Esophagus mucosa (tissue), 1 donor: ENCODE measurements around the gene BRD8. TPM values are rescaled to one million over a fixed set of nuclear protein-coding genes. Genes with fewer than 3 reads are reported as not detected.
"Not testable (repeated sequence)": the region's sequence is repeated elsewhere in the genome, so short reads cannot be mapped to it uniquely, and the experiment has no call there.

Source experiments
- ATAC-seq: fragments of 200-7000 bp; cut with Tn5 transposase; one replicate; pipeline ENCODE4 v1.9.1; 2020
- total RNA-seq: library from RNA; stranded (reverse); gene quantifications from one replicate; pipeline ENCODE4 v1.2.4, GENCODE V29; 2023
- donor health status: DM: yes; HTN: yes; CAD: no.

BRD8 gene
- total RNA-seq, 1 donor from 2014 or later = 25.7 TPM

DNA sequence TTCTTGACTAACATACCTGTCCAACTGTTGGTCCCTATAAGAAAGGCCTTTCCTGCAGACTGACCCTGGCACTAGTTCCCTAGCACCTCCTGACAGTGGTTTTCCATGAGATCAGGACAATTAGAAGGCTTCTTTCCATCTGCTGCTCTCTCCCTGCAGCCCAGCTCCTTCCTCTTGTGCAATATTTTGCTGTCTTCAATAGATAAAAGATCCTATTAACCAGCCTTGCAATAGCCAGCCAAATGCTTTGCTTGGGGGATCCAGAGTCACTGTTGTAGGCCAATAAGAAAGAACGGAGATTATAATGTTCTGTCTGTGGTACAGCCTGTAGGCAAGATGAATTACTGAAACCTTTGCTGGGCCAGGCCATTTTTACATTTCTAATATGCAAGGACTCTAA lies 20.8 kb downstream of the BRD8 start:
- ATAC-seq = no peak

DNA sequence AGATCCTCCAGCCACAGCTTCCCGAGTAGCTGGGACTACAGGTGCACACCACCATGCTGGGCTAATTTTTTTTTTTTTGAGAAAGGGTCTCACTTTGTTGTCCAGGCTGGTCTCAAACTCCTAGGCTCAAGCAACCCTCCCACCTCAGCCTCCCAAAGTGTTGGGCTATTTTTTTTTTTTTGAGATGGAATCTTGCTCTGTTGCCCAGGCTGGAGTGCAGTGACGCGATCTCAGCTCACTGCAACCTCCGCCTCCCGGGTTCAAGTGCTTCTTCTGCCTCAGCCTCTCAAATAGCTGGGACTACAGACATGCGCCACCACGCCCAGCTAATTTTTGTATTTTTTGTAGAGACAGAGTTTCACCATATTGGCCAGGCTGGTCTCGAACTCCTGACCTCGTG lies 22.5 kb downstream of the BRD8 start:
- ATAC-seq = not testable (repeated sequence)

DNA sequence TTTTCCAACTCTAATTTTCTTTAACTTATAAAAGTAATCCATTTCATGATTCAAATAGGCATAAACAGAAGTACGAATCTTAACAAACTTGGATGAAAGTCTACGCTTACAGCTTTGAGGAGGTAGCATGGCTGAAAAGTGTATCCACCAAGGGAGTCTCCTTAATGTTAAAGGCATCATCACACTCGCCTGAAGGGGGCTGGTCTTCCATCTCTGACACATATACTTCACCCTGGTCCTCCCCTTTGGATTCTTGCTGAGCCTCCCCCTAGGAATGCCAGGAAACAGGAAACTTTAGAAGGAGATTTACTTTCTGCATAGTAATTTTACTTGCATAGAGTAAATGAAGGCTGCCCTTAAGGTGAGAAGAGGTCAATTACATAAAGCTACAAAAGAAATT lies 28.9 kb downstream of the BRD8 start:
- no peak for ATAC-seq

DNA sequence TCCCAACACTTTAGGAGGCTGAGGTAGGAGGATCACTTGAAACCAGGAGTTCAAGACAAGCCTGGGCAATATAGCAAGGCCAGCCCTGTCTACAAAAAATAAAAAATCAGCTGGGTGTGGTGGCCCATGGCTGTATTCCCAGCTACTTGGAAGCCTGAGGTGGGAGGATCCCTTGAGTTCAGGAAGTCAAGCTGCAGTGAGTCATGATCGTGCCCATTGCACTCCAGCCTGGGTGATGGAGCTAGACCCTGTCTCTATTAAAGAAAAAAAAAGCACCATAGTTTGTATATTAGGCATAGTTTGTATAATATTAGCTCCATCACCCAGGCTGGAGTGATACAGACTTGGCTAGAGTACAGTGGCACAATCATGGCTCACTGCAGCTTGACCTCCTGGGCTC lies 29.6 kb downstream of the BRD8 start:
- peak; percentile 92 for ATAC-seq

DNA sequence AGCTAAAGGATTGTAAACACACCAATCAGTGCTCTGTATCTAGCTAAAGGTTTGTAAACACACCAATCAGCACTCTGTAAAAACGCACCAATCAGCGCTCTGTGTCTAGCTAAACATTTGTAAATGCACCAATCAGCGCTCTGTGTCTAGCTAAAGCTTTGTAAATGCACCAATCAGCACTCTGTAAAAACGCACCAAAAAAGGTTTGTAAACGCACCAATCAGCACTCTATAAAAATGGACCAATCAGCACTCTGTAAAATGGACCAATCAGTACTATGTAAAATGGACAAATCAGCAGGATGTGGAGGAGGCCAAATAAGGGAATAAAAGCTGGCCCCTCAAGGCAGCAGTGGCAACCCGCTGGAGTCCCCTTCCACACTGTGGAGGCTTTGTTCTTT lies 34.9 kb downstream of the BRD8 start:
- ATAC-seq = not testable (repeated sequence)

DNA sequence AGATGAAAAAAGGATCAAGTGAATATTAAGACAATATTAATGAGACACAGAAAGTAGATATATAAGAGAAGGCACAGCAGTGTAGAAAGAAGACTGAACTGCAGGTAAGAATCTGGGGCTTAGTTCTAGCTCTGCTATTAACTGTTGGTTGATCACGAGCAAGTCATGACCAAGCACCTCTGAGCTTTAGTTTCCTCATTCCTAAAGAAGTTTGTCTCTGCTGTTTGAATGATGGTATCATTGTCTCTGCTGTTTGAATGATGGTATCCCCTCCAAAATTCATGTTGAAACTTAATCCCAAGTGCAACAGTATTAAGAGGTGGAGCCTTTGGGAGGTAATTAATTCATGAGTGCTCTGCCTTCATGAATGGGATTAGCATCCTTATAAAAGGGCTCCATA lies 36.7 kb downstream of the BRD8 start:
- peak; percentile 62 for ATAC-seq

DNA sequence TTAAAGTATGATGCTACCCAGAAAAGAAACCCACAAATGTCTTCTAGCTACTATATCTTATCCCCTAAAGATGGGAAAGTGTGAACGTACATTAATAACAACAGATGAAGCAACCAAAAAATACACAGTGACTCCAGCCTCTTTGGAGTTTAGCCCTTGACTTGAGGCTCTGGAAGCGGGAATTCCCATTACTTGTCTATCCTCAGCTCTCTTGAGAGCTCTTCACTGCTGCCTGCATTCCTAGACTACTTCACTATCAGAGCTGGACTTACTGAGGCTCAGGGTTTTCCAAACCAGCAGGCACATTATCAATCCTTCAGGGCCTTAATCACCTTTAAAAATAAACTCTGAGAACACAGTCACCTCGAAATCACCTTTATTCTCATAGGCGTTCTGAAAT lies 38.2 kb downstream of the BRD8 start:
- no peak for ATAC-seq

DNA sequence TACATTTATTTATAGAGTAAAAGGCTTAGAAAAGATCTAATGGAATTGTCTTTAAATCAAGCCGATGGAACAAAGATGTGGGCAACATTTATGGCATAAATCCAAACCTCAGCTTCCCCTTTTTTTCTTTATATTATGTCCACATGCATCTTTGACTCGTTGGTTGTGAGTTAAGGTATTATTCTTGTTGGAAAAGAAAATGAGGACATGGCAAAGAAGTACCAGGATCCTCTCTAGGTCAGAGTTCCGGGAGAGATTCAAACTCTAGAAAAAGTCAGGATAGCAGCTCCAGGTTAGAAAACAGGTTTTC lies 38.7 kb downstream of the BRD8 start:
- no peak for ATAC-seq

DNA sequence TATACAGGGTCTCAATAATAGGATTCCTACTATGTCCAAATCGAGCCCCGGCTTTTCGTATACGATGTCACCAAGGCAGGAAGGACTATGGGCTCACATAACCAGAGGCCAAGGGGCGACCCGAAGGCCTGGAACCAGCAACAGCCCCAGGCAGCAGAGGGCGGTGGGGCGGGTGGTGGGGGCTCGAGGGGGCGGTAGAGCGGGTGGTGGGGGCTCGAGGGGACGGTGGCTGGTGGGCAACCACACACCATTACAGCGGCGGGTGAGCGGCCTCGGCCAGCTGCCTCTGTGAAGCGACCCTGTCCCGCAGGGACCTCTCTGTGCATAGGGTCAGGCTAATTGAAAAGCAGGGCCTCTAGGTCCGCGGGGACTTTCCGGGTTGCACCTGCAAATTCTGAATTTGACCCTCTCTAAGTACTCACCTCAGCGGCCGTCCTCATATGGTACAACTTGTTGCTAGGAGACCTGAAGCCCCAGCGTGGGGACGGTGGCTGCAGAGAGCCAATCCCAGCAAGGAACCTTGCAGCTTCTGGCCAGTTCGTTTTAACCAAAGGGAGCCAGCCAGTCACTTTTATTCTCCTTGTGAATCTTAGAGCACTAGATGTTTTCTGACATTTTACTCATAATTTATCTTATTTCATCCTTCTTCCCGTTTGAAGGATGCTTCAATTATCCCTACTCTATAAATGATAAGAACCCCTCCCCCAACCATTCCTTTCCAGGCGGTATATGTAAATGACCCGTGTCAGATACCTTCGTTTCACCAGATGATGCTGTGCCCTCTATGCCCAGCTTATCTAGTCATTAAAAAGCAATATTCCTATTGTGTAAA lies 39.3 kb downstream of the BRD8 start, which contains the start of gene NME5:
TSS of gene NME5 (minus strand) at position 480 of the 832 bp plus-strand sequence. CDS start 648 bp downstream, outside the sequence.
- ATAC-seq = no peak

DNA sequence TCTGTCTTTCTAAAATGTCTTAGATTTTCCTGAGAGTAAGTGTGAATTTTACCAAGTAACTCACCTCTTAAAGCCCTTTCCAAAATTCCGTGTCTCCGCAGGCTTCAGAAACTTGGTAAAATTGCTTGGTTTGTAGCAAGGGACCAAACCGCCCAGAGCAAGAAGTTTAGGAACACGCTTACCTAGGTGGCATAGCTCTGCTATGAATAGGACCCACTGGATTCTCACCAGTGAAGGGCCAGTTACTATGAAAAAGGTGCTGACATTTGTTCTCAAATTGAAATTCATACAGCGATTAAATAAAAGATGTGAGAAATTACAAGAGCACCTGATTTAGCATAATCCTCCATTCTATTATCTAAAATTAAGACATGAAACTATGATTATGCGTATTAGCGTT lies 45.9 kb downstream of the BRD8 start:
- no peak for ATAC-seq

DNA sequence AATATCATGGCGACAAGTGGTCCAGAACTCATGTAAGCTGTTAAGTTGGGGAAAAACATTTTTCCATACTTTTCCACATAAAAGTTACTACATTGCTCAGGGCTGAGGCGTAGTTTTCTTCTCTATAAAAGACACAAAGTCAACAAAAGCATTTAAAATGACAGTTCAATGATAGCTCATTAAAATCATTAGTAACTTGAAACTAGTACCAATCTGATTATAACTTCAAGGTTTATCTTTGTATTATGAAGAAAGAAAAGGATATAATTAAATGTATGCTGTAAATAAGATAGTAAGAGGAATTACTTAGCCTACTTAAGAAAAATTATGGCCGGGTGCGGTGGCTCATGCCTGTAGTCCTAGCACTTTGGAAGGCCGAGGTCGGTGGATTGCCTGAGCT lies 49.1 kb downstream of the BRD8 start:
- ATAC-seq = no peak

DNA sequence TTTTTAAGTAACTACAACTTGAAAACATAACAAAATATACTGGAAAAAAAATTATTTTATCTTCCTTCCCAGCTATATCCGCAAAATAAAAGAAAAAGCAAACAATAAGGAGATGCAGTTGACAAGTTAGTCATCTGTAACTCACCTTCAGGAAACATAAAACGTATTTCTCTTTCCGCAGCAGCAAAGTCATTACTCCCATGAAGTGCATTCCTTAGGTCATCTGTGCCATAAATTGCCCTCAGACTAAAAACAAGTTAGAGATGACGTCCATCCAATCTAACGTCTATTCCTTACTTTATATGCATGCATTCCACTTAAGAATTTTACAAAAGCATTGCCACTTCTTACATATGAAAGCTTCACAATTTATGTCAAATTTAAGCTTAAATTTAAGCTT lies 50.1 kb downstream of the BRD8 start:
- ATAC-seq = no peak

DNA sequence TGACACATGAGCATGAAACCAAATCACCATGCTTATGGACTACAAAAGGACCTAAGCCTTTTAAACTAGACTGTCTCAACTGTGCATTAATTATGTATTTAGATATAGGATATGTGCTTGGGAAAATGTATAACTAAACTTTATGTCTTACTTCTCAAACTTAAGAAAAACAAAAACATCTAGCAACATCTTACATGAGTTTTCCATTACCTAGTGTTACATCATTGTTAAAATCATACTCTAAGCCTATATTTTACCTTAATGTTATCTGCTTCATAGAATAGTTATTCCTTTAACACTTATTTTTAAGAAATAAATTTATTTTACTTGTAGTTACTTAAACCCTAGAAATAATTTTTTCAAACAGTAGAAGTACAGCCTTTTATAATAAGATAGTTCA lies 63.2 kb downstream of the BRD8 start:
- ATAC-seq = no peak

DNA sequence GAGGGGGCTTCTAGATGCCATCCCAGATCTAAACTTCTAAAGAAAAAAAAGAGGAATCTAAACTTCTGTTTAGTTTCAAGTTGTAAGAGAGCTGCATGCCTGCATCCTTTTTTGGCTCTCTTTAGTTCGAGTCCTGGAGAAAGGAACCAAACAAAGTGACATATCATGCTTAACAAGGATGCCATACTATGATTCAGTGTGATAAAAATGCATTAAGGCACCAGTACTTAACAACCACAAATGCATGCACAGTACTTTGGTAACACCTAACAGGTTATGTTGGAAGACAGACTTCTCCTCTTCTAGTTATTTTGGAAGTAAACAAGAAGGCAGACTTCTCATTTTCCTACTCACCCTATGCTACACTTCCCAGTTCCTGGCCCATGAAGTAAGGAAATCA lies 66.5 kb downstream of the BRD8 start:
- ATAC-seq = no peak

DNA sequence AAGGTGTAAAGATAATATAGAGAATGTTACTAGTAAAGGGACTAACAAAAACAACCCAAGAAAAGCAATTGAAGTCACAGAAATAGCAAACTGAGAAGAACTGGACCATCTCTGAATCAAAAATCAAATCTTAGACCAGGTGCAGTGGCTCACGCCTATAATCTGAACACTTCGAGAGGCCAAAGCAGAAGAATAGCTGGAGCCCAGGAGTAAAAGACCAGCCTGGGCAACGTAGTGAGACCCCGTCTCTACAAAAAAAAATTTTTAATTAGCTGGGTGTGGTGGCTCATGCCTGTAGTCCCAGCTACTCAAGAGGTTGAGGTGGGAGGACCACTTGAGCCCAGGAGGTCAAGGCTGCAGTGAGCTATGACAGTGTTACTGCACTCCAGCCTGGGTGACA lies 67.2 kb downstream of the BRD8 start:
- no peak for ATAC-seq

DNA sequence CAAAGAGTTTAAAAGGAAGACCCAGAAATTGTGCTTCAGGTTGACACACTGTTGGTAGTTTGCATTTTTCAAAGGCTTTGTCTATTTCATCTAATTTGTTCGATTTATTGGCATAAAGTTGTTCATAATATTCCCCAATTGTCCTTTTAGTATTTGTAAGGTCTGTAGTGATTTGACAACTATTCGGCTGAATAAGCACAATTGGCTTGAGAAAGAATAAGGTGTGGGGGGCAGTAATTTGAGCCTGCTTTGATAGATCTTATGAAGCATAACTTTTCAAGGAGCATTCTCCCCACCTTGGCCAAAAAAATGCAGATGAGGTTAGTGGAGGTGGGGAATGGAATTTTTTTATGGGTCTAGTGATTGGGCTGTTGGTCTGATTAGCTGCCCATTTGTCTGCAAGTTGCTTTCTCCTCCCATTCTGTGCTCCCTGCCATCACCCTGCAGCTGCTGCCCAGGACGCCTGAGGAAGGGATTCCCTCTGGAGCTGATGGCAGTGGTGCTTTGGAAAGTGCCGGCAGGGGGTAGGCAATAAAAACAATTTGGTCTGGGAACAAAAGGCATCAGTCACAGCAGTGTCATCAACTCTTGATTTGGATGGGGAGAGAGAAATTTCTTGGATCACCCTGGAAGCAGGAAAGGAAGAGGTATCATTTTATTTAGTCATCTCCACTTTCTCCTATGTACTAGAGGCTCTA lies 68.0 kb downstream of the BRD8 start:
- no peak for ATAC-seq

DNA sequence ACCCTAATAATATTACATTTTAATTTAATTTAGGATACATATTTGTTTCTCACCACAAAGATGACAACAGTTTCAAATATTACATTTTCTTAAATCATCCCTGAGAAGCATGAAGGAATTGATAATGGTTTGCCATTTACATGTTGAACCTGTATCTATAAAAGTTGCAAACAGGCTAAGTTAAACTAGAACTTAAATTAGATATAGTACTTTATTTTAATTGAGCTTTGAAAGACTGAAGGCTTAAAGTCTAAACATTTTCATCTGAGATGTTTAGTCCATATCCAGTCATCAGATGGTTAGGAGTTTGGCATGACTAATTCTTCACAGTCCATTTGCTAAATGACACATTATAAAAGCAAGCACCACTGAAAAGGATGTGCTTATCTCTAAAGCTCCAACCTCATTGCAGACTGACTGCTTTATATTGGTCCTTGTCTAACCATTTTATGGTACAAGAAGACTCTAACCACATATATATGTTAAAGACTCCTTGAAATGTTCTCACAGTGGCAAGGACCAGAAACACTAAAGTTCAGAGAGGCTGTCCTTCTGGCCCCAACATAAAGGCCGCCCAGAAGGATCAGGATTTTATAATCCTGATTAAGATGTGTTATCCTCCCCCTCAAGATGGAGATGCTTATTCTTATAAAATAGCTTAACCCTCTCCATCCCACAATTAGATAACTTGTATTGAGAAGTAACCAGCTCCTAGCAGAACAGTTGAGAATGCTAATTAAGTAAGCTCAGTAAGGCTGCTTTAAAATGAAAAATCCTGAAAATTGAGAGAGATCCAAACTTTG lies 68.8 kb downstream of the BRD8 start:
- no peak for ATAC-seq

DNA sequence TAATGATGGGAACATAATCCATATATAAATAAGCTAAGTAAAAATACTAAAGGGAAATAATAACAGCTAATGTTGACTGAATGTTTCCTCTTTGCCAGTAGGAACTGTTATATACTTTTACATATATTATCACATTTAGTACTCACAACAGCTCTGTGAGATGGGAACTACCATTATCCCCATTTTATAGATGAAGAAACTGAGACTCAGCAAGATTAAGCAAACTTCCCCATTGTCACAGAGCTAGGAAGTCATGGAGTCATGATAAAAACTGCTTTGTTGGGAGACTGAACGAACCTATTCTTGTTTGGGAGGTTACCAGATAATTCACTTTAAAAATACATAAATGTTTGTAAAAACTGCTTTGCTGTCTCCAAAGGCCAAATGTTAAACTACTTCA lies 71.2 kb downstream of the BRD8 start:
- no peak for ATAC-seq

DNA sequence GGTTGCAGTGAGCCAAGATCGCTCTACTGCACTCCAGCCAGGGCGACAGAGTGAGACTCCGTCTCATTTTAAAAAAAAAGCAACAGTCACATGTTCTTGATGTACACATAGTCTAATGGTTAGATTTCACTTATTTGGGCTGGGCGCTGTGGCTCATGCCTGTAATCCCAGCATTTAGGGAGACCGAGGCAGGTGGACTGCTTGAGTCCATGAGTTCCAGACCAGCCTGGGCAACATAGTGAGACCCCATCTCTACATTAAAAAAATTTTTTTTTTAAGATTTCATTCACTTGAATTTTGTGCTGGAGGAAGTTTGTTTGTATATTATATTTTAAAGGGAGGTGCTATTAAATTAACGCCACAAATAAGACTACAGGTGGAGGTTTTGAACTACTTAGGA lies 72.7 kb downstream of the BRD8 start:
- no peak for ATAC-seq

DNA sequence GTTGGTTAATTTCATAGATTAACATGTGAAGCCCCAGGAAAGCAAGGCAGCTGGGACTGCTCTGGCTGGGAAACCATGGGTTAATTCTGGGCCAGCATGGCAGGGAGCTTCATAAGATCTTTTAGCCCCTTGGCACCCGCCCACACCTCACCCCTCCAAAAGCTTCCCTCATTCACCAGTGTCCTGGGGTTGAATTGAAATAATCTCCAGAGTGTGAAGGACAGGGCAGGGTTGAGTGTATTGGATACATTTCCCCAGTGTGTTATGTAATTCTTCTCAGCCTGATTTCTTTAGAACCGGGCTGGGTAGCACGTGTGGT lies 75.2 kb downstream of the BRD8 start:
- ATAC-seq = no peak

DNA sequence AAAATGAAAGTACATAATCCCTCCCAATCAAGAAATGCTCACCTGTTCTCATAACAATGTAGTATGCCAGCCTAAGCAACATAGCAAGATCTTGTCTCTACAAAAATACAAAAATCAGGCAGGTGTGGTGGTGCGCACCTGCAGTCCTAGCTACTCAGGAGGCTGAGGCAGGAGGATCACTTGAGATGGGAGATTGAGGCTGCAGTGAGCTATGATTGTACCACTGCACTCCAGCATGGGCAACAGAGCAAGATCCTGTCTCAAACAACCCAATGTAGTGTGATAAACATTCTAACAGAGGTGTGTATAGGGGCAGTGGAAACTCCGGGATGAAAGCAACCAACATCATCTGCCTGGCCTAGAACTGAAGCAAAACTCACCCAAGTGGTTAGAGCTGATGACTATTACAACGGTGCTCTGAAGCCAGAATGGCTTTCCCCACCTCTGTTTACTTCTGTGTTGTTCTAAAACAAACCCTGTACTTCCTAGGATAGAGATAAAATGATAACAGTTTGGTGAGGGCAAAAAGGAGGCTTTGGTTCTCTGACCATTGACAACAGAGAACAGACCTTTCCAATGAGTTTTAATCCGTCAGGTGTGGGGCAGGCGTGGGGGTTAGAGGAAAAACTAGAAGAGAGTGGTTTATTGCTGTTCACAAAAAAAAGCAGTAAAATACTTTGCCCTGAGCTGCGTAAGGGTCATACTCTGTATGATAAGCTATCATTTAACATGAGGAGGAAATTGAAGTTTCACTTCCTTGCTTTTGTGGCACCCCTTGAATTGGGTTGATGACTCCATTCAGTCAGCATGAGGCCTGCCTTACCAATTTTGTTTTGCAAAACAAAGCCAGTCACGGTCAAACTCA lies 75.7 kb downstream of the BRD8 start:
- ATAC-seq = no peak

DNA sequence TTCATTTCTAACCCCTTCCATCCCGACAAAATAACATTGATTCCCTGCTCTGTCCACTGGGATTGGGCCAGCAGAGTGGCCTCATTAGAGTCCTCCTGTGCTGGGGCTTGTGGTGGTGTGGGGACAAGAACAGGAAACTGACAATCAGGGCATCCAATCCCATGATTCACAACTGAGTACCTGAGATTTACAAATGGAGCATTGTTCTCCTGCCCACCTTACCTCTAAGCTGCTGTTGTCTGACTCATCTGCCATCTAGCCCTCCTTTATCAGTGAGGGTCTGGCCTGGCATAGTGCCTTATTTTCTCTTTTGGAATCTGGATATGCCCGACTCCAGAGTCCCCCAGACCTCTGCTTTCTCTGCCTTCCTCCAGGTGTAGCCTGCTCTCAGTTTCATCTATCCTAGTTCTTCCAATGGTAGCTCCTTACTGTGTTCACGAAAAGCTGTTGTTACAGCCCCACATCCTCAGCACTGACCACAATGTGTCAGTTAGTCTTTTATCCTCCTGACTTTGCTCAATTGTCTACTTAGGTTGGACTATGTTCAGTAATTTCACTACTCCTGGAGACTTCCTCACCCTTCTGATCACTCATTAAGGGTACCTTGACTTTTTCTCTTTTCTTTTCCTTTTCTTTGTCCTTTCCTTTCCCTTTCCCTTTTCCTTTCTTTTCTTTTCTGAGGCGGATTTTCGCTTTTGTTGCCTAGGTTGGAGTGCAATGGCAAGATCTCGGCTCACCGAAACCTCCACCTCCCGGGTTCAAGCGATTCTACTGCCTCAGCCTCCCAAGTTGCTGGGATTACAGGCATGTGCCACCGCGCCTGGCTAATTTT lies 81.2 kb downstream of the BRD8 start:
- ATAC-seq = no peak
